Panc1 (cell line): Measurements from ENCODE around the gene CCDC137. TPM values are rescaled to one million over a fixed set of nuclear protein-coding genes. Genes with fewer than 3 reads are reported as not detected.

Experiments used
- ATAC-seq: fragments of 200-7000 bp; cut with Tn5 transposase; 2 replicates; pipeline ENCODE4 v1.9.1; 2020; ENCODE audit warnings: mild to moderate bottlenecking, moderate library complexity
- BruUV-seq: library from RNA; stranded (reverse); fragments of 400-500 nt; replicated peaks from 2 replicates; lab custom pipeline; 2021; lab: Mats Ljungman, UMichigan
- CTCF ChIA-PET: fragments of 300-600 bp; sonication (Branson Sonifier 250); formaldehyde crosslinking; loops from one replicate; lab custom pipeline; 2022; ENCODE audit warnings: antibody characterized with exemption; lab: Charles Lee
- POLR2A ChIA-PET: fragments of 300-600 bp; sonication (Branson Sonifier 250); formaldehyde crosslinking; loops from one replicate; lab custom pipeline; 2022; ENCODE audit warnings: antibody characterized with exemption; lab: Charles Lee
- DNase-seq: peaks from one replicate; pipeline ENCODE4 v3.0.0-alpha.2; 2010; ENCODE audit warnings: low read depth, low spot score
- H3K27ac ChIP-seq: 2 replicates; pipeline ENCODE4 v1.5.1; 2011; ENCODE audit warnings: mild to moderate bottlenecking, low read length, inconsistent platforms
- H3K27me3 ChIP-seq: fragments of 200-500 bp; sonication (Bioruptor generic); 2 replicates; pipeline ENCODE4 v1.6.0; 2014; ENCODE audit warnings: low read length, inconsistent platforms; ENCODE audit not compliant: control insufficient read depth, insufficient read depth
- H3K36me3 ChIP-seq: fragments of 200-500 bp; sonication (Bioruptor generic); 2 replicates; pipeline ENCODE4 v1.5.1; 2014; ENCODE audit warnings: inconsistent platforms, mild to moderate bottlenecking, low read length, moderate library complexity; ENCODE audit not compliant: control insufficient read depth, insufficient read depth
- H3K4me1 ChIP-seq: 2 replicates; pipeline ENCODE4 v1.5.1; 2011; ENCODE audit warnings: inconsistent platforms, mild to moderate bottlenecking, low read length, moderate library complexity; ENCODE audit not compliant: control insufficient read depth, insufficient read depth
- H3K4me3 ChIP-seq, 2 experiments: 2 replicates each; pipeline ENCODE4 v1.5.1; 2011 to 2012; ENCODE audit warnings: low read depth in 2 of 2, low read length in 2 of 2, mild to moderate bottlenecking in 2 of 2, inconsistent platforms in 1 of 2, moderate library complexity in 1 of 2
- H3K9me3 ChIP-seq: fragments of 200-500 bp; sonication (Bioruptor generic); 2 replicates; pipeline ENCODE4 v1.5.1; 2014; ENCODE audit warnings: low read depth, mild to moderate bottlenecking, inconsistent platforms, low read length, moderate library complexity; ENCODE audit not compliant: control insufficient read depth, insufficient read depth
- POLR2AphosphoS5 ChIP-seq: IDR thresholded peaks from 2 replicates; pipeline ENCODE4 v1.6.1; 2012; ENCODE audit warnings: mild to moderate bottlenecking, low read depth, low read length, moderate library complexity
- SIN3A ChIP-seq: IDR thresholded peaks from 2 replicates; pipeline ENCODE4 v1.6.1; 2012; ENCODE audit warnings: low read depth, mild to moderate bottlenecking, low read length, moderate library complexity, borderline replicate concordance; ENCODE audit not compliant: insufficient read depth
- TCF7L2 ChIP-seq: IDR thresholded peaks from 2 replicates; pipeline ENCODE4 v1.6.1; 2011; ENCODE audit warnings: mild to moderate bottlenecking, low read depth, low read length, inconsistent platforms
- in situ Hi-C: cut with HindIII; loops from 2 replicates; pipeline ENCODE4 v1.10.0; 2016; ENCODE audit warnings: low sequenced_read_pairs, low pct_unique_long_range_greater_than_20kb
- intact Hi-C: fragments of 100-400 bp; cut with micrococcal nuclease; formaldehyde crosslinking; loops from one replicate; pipeline ENCODE4 v1.10.0; 2022; ENCODE audit not compliant: unreplicated experiment
- total RNA-seq: library from RNA; stranded (reverse); gene quantifications from one replicate; pipeline ENCODE4 v1.2.1, GENCODE V29; 2021; ENCODE audit not compliant: unreplicated experiment
- TF ChIP-seq, protein P1 (sequence below), 2 experiments: IDR thresholded peaks; 2 replicates each; pipeline ENCODE4 v1.6.1; 2011 to 2012; ENCODE audit warnings: low read depth in 2 of 2, control low read depth in 1 of 2, low read length in 1 of 2, mild to moderate bottlenecking in 1 of 2, moderate library complexity in 1 of 2; ENCODE audit not compliant: insufficient read depth in 1 of 2
- TF ChIP-seq, protein P2 (sequence below): fragments of 450-650 bp; IDR thresholded peaks from 2 replicates; pipeline ENCODE4 v1.5.1; 2017; ENCODE audit warnings: mild to moderate bottlenecking

The CCDC137 gene
- total RNA-seq, 1 experiment from 2014 or later: 74.6 TPM

DNA sequence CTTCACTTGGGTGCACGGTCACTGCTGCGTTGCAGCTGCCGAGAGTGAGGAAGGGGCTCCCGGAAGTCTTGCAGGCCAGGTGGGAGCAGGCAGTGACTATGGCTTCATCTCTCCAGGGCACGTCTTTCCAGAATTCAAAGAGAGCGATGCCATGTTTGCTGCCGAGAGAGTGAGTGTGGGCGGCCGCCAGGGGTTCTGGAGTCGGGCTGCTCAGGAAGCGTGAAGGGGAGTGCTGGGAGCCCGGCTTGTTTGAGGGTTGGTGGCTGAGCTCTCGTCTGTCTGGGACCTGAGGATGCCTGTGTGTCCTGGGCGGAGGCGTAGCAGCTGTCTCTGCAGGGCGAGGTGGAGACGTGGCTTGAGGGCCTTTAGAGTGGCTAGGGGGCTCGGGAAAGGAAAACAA, 23.5 kb downstream of the CCDC137 start:
- intact Hi-C loops (no loop called here), in situ Hi-C loops (no loop called here)
- Histone ChIP-seq H3K27me3 (no peaks in the 10 kb centered on the region), H3K36me3 (peaks cover 14% of the 10 kb centered on the region; the same call in 1 of the 2 replicates), H3K4me3 (no peak overlapping the region), H3K4me1 (peaks cover 7% of the 10 kb centered on the region), H3K27ac (no peak overlapping the region), H3K9me3 (no peaks in the 10 kb centered on the region)
- CTCF ChIA-PET: no interaction called here
- no peak for ATAC-seq
- DNase-seq: no peak
- TF ChIP-seq POLR2AphosphoS5: no peak
- TF ChIP-seq, protein P1, sequence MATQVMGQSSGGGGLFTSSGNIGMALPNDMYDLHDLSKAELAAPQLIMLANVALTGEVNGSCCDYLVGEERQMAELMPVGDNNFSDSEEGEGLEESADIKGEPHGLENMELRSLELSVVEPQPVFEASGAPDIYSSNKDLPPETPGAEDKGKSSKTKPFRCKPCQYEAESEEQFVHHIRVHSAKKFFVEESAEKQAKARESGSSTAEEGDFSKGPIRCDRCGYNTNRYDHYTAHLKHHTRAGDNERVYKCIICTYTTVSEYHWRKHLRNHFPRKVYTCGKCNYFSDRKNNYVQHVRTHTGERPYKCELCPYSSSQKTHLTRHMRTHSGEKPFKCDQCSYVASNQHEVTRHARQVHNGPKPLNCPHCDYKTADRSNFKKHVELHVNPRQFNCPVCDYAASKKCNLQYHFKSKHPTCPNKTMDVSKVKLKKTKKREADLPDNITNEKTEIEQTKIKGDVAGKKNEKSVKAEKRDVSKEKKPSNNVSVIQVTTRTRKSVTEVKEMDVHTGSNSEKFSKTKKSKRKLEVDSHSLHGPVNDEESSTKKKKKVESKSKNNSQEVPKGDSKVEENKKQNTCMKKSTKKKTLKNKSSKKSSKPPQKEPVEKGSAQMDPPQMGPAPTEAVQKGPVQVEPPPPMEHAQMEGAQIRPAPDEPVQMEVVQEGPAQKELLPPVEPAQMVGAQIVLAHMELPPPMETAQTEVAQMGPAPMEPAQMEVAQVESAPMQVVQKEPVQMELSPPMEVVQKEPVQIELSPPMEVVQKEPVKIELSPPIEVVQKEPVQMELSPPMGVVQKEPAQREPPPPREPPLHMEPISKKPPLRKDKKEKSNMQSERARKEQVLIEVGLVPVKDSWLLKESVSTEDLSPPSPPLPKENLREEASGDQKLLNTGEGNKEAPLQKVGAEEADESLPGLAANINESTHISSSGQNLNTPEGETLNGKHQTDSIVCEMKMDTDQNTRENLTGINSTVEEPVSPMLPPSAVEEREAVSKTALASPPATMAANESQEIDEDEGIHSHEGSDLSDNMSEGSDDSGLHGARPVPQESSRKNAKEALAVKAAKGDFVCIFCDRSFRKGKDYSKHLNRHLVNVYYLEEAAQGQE (IDR thresholded peaks at IDR 0.05; ENCODE audit: insufficient read depth in 1 of 2, low read depth in 2 of 2, low read length in 1 of 2): no peak
- TF ChIP-seq, protein P2, sequence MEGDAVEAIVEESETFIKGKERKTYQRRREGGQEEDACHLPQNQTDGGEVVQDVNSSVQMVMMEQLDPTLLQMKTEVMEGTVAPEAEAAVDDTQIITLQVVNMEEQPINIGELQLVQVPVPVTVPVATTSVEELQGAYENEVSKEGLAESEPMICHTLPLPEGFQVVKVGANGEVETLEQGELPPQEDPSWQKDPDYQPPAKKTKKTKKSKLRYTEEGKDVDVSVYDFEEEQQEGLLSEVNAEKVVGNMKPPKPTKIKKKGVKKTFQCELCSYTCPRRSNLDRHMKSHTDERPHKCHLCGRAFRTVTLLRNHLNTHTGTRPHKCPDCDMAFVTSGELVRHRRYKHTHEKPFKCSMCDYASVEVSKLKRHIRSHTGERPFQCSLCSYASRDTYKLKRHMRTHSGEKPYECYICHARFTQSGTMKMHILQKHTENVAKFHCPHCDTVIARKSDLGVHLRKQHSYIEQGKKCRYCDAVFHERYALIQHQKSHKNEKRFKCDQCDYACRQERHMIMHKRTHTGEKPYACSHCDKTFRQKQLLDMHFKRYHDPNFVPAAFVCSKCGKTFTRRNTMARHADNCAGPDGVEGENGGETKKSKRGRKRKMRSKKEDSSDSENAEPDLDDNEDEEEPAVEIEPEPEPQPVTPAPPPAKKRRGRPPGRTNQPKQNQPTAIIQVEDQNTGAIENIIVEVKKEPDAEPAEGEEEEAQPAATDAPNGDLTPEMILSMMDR: no peak
- TF ChIP-seq TCF7L2: no peak
- TF ChIP-seq SIN3A: no peak
- POLR2A ChIA-PET: no interaction called here
- no TSS peak for BruUV-seq

DNA sequence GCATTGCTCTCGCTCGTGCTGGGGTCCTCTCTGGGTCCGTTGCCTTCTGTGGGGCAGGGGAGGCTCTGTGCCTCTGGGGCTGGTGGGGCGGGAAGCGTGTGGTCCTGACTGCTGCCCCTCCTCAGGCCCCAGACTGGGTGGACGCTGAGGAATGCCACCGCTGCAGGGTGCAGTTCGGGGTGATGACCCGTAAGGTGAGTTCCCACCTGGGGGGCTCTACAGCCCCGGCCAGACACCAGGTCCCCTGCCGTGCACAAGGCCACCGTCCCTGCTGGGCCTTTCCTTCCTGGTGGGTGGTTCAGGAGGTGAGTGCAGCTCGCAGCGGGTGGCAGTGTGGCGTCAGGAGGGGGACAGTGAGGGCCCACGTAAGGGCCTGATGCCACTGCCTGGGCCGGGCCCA, 24.0 kb downstream of the CCDC137 start:
- Histone ChIP-seq H3K9me3 (no peaks in the 10 kb centered on the region), H3K4me1 (peaks cover 2% of the 10 kb centered on the region), H3K4me3 (no peak overlapping the region), H3K36me3 (peaks cover 18% of the 10 kb centered on the region), H3K27ac (no peak overlapping the region), H3K27me3 (no peaks in the 10 kb centered on the region)
- intact Hi-C loops (no loop called here), in situ Hi-C loops (no loop called here)
- ChIA-PET CTCF (no interaction called here), POLR2A (interaction anchor here (0.6 kb wide), 2 partner anchors 16 to 178 kb away, joined by 3 read pairs; no protein-coding TSS in a partner anchor)
- TF ChIP-seq, protein P2: no peak
- TF ChIP-seq POLR2AphosphoS5: no peak
- no peak for TF ChIP-seq TCF7L2
- no peak for TF ChIP-seq SIN3A
- TF ChIP-seq, protein P1 (IDR thresholded peaks at IDR 0.05; ENCODE audit: insufficient read depth in 1 of 2, low read depth in 2 of 2, low read length in 1 of 2): no peak
- ATAC-seq (0 out of 2 replicates have a peak, but pooled peaks have one; percentile 3), DNase-seq (no peak)
- BruUV-seq: no TSS peak
